ENCODE data around the gene B3GNT5.

- TF ChIP-seq, protein P1, sequence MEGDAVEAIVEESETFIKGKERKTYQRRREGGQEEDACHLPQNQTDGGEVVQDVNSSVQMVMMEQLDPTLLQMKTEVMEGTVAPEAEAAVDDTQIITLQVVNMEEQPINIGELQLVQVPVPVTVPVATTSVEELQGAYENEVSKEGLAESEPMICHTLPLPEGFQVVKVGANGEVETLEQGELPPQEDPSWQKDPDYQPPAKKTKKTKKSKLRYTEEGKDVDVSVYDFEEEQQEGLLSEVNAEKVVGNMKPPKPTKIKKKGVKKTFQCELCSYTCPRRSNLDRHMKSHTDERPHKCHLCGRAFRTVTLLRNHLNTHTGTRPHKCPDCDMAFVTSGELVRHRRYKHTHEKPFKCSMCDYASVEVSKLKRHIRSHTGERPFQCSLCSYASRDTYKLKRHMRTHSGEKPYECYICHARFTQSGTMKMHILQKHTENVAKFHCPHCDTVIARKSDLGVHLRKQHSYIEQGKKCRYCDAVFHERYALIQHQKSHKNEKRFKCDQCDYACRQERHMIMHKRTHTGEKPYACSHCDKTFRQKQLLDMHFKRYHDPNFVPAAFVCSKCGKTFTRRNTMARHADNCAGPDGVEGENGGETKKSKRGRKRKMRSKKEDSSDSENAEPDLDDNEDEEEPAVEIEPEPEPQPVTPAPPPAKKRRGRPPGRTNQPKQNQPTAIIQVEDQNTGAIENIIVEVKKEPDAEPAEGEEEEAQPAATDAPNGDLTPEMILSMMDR (IDR thresholded peaks at IDR 0.05 in 4 of 5, conservative IDR thresholded peaks at IDR 0.05 in 1 of 5): no peak
- no peak for TF ChIP-seq POLR2A (IDR thresholded peaks at IDR 0.05)
These were observed 65.1 kb downstream of the B3GNT5 start for GRCh38 chr3:183317886-183318865.

Measured in gastrocnemius medialis (tissue), 4 donors.